Activated CD4-positive, alpha-beta T cell treated with anti-CD3 and anti-CD28 coated beads, Interleukin-2, amount 50 U/mL, for 16 hours (primary cell): ENCODE data around the gene PIGR.

Source experiments
- DNase-seq: peaks from one replicate; pipeline ENCODE4 v3.0.0-alpha.2; 2020

PIGR gene, protein sequence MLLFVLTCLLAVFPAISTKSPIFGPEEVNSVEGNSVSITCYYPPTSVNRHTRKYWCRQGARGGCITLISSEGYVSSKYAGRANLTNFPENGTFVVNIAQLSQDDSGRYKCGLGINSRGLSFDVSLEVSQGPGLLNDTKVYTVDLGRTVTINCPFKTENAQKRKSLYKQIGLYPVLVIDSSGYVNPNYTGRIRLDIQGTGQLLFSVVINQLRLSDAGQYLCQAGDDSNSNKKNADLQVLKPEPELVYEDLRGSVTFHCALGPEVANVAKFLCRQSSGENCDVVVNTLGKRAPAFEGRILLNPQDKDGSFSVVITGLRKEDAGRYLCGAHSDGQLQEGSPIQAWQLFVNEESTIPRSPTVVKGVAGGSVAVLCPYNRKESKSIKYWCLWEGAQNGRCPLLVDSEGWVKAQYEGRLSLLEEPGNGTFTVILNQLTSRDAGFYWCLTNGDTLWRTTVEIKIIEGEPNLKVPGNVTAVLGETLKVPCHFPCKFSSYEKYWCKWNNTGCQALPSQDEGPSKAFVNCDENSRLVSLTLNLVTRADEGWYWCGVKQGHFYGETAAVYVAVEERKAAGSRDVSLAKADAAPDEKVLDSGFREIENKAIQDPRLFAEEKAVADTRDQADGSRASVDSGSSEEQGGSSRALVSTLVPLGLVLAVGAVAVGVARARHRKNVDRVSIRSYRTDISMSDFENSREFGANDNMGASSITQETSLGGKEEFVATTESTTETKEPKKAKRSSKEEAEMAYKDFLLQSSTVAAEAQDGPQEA

DNA sequence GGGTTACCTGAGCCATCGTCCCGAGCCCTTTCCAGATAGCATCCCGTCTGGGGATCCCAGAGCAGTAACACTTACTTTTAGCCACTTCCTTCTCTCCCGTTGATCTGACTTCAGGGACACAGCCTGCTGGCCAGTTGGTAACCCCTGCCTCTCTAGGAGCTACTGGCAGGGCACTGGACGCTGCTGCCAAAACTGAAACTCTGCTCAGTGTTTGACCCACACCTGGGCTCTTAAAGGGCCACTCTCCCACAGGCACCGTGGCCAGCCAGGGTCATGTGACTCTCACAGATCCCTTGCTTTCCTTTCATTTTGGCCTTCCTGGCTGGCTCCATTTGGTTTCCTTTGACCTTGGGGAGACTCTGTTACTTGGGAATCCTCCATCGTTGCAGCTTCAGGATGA lies at the start of gene PIGR:
TSS of gene PIGR (minus strand) at position 206 of the 400 bp plus-strand sequence. CDS start 5,935 bp downstream, outside the sequence.
- DNase-seq, result no peak

DNA sequence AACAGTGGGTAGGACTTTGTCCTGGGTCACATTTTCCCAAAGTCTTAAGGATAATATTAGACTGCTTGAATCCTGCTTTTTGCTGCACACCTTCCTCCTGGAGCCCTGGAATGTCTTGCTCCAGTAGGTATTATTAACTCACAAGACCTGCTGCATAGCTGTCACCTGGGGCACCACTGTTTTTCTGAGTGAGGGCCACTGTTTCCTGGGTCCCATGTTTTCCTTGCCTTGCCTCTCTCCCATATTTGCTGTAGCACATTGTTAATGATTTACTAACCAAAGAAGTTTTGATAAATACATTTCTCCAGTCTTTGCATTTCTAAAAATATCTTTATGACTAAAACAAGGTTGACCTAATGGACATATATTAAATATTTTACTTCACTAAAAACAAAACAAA lies 46.5 kb upstream of the PIGR start:
- no peak for DNase-seq

DNA sequence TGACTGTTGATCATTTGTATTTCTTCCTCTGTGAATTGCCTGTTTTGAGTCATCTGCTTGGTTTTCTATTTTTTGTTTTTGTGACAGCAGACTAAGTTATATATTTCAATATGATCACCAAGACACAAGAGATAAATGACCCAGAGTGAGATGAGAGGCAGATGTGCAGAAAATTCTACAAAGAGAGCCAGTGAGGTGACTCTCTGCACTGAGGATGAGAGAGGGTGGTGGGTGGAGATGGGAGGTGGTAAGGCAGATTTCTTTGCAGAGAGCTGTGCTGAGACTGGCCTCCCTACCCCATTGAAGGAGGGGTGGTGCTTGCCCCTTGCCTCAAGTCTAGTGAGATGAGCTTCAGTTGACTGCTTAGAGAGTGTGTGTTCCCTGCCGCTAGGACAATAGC lies 41.6 kb upstream of the PIGR start:
- no peak for DNase-seq

DNA sequence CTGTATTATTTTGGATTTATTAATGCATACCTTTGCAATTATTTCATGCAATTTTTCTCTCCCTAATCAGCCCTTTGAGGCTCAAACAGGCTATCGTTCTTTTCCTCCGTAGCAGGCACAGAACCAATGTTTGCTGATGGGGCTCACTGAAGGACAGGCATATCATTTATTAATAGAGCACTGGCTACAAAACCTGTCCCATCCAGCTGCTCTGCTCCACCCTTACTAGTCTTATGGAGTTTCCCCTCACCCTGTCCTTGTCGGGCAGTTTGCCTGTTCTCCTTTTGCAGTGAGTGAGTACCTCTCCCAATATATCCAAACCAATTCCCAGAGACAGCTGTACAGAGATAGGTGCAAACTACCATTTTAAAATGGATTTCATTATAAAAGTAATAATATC lies 40.6 kb upstream of the PIGR start:
- DNase-seq, result no peak

DNA sequence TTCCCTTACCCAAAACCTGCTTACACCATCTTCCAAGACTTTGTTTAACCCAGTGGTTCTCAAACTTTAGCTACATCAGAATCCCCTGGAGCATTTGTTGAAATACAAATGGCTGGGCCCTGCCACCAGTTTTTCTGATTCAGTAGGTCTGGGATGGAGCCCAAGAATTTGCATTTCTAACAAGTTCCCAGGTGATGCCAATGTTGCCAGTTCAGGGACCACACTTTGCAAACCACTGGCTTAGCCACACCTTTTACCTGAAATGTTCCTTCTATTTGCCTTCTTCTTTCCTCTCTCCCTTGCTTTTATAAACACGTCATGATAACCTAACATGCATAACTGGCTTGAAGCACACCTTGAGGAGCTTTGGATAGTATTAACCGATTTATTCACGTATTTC lies 40.1 kb upstream of the PIGR start:
- no peak for DNase-seq

DNA sequence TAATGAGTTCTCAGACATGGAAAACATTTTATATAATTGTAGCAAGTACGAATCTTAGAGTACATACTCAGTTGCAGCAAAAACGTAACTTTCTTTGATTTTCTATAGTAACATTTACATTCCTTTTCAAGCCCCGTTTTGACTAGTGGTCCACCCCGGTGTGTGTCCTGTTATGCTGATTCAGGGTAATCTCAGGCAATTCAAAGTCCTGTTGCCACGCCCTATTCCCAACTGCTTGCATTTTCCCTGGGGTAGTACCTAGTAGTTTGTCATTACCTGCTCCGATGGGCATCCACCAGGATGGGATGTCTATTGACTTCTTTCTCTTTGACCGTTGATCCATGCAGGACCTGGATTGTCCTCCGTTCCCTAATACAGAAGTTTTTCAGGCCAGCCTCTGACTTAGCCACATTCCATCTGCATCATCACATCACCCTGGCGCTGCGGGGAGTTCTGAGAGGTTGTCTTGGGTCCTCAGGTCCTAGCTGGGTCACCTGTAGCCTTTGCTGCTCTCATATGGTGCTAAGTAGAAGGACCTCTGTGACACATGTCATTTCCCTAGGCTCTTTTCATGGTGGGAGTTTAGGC lies 39.0 kb upstream of the PIGR start:
- DNase-seq, result no peak

DNA sequence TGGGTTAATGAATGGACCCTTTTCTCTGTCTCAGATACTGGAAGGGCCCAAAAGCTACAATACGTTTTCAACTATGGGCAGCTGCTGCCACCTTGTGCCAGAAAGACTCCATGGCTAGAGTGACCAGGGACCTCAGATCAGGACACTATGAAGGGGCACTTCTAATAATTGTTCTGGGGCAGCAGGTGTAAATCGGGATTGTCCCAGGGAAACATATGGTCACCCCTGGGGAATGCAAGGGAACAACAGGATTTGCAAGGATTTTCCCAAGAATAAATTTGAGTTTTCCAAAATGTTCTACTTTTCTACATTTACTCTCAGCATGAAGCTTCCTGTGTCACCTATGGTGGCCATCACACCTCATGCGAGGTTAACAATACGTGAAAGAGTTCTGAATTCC lies 36.0 kb upstream of the PIGR start:
- DNase-seq, result peak; percentile 47

DNA sequence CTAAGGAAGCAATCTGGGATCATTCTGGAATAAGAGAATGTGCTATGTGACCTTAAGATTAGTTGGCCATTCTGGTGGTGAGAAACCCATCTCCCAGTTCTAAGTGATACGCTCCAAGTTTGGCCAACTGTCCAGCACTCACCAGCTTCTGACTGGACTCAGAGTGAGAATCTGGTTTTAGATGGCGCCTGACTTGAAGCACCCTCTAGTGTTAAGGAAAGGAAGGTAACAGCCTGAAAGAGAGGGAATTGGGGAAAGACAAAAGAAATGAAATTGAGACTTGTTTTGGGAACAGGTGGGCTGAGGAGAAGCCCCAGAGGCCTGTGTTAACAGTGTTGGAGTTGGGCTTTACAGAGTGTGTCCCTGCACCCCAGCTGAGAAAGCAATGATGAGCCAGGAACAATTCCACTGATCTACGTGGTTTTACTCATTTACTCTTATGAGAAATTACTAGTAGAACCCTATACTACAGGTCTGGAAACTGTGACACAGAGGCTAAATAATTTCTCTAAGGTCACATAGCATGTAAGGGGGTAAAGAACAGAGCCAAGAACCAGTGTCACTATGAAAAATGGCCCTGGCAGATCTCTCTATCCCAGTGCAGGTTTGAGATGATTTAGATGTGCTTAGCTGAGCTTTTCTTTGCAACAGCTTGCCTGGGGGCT lies 33.2 kb upstream of the PIGR start:
- DNase-seq, result no peak

DNA sequence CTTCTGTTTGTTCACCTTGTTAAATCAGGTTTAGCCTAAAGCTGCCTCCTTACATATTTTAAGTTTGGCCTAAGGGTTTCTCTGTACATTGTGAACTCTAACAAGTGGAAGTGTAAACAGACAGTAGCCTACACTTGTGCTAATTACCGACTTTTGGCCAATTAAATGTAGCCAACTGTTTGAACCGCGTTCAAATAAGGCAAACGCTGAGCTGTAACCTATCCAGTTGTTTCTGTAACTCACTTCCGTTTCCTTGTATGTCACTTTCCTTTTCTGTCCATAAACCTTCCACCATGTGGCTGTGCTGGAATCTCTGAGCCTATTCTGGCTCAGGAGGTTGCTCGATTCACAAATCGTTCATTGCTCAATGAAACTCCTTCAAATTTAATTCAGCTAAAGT lies 32.0 kb upstream of the PIGR start:
- DNase-seq, result no peak

DNA sequence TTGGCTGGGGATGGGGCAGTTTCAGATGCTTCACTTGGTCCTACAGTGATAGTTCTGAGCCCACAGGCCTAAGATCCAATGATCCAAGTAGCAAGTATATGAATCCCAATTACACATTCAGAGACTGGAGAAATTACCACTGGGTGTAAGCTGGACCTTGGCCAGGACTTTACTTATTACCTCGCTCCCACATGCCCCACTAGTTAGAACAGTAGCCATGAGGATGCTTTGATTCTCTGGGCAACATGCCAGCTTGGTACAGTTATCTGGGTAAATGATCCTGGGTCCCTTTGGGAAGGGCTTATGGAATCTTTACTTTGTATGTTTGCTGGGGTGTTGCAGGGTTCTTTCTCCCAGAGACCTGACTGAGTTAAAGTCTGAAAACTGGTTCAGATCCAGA lies 29.0 kb upstream of the PIGR start:
- no peak for DNase-seq

DNA sequence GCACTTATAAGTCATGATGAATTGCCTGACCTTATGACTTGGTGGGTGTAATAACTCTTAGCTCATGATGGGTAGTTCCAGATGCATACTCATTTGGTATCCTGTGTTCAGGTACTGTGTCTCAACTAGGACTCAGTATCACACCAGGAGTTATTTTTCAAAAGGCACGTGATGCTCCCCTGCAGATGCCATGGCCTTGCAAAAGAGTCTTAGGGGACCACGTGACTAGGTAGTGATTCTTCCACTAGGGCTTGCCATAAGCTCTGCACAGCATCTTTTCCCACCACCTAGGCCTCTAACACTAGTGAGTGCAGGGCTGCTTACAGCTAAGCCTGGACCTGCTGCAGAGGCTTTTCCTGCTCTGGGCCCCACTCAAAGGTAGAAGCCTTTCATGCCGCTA lies 27.9 kb upstream of the PIGR start:
- DNase-seq, result no peak

DNA sequence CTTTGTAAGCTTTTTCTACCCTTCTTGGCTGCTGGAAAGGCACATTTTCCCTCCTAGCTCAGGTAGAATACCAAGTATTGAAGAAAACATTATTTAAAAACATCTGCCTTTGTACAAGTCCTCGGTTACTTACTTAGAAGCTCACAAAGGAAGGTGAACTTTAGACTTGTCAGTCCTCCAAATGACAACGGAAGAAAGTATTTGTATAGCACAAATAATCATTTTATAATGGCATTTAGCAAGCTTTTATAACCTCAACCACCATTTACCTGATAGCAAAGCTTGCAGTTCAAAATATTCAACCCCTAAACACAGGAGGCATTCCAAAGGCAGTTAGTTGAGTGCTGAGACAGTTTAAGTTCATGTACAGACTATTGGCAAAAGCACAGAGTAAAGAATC lies 26.5 kb upstream of the PIGR start:
- no peak for DNase-seq

DNA sequence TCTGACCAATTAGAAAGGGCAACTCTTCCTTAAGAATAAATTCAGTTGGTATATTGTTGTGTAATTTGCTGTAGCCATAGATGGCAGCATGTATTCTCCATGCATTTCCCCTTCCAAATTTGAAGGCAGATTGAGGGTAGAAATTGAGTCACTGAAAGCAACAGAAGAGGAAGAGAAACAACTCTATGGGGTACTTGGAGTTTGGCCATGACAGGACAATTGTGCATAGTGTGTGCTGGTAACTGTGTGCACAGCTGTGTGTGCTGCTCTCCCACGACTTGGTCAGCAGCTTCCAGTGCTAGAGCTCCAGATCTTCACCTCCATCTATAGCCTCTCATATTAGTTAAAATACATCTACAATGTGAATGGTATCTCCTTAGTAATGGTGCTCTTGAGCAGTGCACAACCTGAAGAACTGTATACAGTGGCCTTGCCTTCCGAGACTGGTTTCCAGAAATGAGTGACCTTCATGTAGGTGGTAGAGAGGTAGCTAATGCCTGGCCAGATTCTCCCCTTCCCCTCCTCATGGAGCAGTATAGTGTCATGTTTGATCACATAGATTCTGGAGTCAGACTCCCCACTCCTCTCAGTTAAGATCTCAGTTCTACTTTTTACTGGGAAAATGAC lies 24.9 kb upstream of the PIGR start:
- no peak for DNase-seq

DNA sequence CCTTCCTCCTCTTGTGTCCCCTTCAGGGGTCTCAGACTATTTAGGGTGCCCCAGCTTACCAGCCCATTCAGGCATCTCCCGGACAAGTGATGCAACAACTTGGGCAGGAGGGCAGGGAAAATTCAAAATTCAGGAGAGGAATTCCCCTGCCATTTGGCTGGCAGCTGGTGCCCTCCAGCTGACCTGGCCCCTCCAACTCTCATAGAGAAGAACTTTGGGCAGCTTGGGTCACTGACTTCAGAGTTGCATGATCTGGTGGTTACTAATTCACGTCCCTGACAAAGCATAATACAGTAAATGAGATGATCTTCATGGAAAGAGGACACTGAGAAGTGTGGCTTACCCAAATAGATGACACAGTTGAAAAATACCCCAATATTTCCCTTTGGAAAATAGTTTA lies 24.2 kb upstream of the PIGR start, which contains the start of gene FCAMR:
TSS of gene FCAMR (minus strand) at position 15 of the 400 bp plus-strand sequence. CDS start 335 bp downstream, outside the sequence.
- DNase-seq, result no peak

DNA sequence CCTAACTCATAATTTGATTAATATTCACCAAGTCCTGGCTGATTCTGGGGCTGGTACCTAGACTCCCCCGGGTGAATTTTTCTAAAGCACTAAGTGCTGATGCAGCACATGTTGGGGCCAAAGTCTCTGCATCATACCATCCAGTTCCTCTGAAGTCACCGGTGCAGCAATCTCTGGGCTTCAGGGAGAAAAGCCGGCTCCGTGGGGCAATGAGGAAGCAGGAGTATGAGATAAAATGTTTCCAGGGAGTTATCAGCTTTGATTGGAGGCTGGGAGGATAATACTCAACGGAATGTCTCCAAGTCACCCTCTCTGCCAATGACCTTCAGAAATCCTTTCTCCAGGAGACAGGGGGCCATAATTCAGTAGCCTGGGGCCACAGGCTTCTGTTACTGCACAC lies 22.8 kb upstream of the PIGR start:
- DNase-seq, result no peak

DNA sequence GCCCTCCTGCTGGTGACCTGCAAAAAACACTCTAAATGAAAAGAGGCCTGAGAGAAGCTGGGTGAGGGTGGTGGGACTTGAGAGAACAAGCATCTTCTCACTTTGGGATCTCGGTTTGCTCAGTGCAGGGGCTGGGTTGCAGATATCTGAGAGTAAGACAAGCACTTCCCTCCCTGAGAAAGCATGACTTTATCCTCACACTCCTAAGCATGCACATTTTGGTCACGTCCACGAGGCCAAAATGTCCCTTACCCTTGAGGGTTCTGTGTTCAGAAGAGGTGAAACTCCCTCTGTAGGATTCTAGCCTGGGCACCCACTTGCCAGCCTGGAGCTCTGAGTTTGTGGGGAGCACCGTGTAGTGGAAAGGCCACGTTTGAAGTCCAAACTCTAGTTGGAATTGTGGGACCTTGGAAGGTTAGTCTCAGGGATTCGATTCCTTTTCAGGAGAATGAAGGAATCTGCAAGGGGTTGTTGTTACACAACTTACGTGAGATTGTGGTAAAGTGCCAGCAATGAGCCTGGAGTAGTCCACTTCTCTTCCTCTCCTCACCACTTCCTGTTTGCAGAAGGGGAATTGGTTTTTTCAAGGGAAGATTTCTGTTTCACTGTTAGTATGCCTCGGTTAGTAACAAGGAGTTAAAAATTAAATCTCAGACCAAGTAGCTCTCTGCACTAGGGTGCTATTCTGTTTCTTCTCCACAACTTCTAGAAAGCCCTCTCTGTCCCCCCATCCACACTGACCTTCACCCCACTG lies 21.0 kb upstream of the PIGR start:
- DNase-seq, result peak; percentile 41

DNA sequence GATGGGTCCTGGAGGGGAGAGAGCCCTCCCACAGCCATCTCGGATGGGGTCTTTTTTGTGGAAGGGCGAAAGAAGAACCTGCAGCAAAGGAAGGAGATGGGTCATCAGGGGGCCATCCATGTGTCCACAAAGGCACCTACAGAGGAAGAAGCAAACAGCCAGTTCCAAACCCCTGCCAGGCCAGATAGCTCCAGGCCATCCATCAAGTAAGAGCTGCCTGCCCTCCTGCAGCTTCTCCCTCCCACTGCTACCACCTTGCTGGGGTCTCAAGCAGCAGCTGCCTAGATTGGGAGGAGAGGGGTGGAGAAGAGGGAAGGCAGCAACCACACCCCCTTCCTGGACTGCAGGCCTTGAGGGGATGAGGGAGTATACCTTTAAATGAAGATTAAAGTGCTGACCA lies 19.5 kb upstream of the PIGR start:
- DNase-seq, result no peak

DNA sequence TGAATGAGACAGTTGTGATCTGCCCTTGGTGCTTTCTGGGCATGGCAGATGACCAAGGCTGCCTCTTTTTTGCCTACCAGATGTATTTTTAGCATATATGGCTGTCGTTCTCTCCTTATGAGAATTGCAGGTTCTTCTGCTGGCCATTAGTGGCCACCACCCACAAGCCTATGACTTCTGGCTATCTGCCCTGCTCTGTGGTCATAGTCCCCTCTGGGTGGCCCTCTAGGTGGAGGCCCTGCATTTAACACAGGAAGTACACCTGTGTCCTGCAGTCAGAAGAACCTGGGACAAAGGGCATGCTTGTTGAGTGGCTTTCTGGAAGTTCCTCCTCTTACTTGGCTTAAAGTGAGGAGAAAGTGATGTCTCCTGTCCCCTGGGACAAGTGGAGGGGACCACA lies 17.5 kb upstream of the PIGR start:
- no peak for DNase-seq

DNA sequence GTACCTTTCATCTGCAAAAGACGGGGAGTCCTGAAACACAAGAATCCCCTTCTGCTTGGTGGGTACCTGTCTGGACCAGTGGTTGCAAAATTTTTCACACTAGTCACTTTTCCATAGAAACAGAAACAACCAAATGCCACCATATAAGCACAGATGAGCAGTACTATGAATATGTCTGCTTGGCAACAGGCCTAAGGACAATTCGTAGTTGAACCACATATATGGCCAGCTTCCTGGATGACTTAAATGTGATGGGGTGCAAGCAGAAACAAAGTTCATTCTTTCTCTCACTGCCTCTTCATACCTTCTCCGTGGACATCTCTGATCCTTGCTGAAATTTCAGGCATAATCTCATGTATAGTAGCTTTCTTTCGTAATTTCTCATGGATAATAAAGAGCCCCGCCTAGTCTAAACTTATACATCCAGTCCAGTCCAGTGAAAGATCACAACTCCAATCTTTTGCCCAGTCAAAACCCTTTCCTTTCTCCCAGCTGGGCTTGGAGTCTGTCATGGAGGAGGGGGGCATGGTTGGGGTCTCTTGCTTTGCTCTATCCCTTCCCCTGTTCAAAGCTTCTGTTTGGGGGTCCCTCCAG lies 16.9 kb upstream of the PIGR start:
- no peak for DNase-seq

DNA sequence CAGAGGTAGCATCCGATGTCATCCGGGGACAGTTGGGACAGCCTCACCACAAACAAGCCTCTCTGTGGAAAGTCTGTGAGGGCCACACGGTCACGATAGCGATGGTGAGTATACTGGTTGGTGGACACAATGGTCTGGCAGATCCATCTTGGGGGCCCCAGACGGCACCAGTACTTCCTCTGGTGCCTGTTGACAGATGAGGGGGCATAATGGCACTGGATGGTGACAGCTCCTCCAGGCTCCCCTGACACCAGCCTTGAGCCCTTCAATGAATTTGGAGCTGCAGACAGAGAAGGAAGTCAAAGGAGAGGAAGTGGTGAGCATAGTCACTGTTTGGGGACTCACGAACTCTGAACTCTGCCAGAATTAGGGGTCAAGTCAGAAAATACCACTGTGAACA lies 16.0 kb upstream of the PIGR start:
- DNase-seq, result no peak

DNA sequence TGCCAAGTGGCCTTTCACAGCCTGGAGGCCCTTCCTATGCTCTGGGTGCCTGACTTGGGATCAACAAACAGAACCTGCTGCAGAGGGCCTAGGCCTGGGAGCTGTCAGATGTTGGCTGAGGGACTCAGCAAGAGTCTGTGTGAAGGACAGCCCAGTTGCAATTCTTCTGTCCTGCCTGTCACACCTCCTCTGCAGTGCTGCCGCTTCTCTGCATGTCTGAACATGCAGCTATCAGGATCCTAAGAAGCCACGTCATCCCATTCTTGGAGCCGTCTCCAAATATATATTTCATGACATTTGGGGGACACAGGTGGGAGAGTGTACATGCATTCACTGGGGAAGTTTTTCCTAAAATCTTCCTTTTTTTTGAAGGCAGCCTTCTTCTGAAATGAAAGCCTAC lies 15.4 kb upstream of the PIGR start:
- DNase-seq, result no peak
